Stimulated activated CD4-positive, alpha-beta T cell treated with anti-CD3 and anti-CD28 coated beads, Interleukin-15, amount 100 ng/mL, for 1 hour (primary cell): ENCODE results near the gene ME2.
"Not testable (repeated sequence)": the region's sequence is repeated elsewhere in the genome, so short reads cannot be mapped to it uniquely, and the experiment has no call there.

Experiments used
- DNase-seq, 2 donors: peaks; one replicate each; pipeline ENCODE4 v3.0.0-alpha.2; 2020; ENCODE audit warnings: low read depth in 1 of 2, low spot score in 1 of 2

ME2 gene

DNA sequence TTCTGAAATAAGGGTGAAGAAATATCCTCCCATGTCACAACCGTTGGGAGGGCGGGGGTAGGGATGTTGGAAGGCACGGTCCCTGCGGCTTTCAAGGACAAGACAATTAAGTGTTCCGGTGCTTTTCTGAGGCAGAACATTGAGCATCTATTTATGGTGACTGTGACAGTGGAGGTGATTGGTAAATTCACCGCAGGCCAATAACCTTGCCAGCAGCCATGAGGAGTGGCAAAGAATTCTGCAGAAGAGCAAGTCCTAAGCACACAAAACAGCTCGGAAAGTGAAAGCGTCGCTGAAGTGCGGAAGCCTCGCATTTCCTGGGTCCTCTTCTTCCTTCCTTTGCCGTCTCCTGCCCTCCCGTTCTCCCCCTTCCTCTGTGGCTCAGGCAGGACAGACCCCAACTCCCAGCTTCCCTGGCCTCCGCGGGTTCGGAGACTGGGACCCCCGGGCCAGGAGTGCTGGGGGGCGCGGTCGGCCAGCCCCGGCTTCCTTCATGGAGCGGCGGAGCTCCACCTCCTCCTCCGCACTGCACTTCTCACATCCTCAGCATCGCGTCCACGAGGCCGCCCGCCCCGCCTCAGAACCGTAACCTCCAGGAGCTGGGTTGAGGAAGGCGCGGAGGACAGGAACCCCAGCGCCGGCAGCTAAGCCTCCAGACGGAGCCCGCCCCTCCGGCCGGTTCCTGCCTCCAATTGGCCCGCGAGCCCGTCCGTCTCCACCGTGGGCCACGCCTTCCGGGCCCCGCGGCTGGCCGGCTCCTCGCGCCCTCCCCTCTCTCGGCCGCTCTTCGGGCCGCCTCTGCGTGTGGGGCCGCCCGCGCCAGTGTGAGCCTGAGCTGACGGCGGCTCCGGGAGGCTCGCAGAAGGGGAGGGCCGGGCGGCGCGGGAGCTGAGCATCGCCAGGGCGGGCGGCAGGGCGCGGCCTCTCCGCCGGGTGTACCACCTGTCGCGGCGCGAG is at the start of gene ME2:
ME2 (plus strand) TSS at position 774 of the 957 bp plus-strand sequence. CDS start 16,703 bp downstream, outside the sequence.
- DNase-seq: peak; percentile 84 to 94

- no peak for DNase-seq
Observed at GRCh38 chr18:50829644-50830043, 49.3 kb upstream of the ME2 start.

DNA sequence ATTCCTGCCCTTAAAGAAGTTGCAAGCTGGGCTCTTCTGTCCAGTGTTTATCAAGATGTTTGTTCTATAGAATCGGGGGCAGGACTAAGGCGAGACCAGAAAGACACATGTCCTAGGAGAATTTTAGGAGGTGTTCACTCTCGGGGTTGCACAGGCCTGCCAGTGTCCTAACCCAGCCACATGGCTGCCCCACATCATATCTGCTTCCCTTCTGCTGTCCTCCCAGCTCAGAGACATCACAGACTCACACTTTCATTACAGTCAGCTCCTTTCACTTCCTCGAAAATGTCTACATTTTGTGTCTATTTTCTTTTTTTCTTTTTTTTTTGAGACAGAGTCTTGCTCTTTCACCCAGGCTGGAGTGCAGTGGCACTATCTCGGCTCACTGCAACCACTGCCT is 48.4 kb upstream of the ME2 start:
- DNase-seq: no peak

DNA sequence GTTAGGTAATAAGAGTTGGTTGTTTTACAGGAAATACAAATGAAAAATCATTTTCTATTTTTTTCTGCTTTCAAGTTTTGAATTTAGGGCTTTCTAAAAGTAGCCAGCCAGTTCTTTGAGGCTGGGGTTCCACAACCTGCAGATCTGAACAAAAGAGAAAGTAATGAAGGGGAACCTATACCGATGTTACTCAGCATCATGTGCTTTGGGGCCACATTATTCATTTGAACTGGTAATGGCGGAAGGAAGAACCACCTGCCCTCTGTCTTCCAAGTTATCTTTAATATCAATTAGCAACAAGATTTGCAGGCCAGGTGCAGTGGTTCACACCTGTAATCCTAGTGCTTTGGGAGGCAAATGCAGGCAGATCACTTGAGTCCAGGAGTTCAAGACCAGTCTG is 46.2 kb upstream of the ME2 start:
- DNase-seq: no peak

DNA sequence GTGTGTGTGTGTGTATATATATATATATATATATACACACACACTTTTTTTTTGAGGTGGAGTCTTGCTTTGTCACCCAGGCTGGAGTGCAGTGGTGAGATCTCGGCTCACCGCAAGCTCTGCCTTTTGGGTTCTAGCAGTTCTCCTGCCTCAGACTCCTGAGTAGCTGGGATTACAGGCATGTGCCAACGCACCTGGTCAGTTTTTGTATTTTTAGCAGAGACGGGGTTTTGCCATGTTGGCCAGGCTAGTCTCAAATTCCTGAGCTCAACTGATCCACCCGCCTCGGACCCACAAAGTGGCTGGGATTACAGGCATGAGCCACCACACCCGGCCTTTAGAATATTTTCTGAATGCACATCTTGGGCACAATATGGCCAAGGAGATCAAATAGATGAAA is 45.4 kb upstream of the ME2 start:
- not testable (repeated sequence) for DNase-seq

DNA sequence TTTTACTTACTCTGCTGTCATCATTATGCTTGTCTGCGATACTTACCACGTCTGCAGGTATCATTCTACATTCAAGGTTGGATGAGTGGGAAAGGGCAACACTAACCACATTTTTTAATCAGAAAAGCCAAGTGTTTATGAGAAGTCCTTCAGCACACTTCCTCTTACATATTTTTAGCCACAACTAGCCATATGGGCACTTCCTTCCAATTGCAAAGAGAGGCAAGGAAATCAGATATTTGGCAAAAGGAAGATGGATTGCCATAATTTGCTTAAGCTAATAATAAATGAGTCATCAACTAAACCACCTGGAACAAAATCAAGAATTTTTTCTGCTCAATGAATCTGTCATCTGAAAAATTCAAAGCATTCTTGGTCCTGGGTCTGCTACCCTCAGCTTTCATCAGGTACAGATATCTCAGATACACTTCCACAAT is 42.4 kb upstream of the ME2 start:
- DNase-seq: no peak

DNA sequence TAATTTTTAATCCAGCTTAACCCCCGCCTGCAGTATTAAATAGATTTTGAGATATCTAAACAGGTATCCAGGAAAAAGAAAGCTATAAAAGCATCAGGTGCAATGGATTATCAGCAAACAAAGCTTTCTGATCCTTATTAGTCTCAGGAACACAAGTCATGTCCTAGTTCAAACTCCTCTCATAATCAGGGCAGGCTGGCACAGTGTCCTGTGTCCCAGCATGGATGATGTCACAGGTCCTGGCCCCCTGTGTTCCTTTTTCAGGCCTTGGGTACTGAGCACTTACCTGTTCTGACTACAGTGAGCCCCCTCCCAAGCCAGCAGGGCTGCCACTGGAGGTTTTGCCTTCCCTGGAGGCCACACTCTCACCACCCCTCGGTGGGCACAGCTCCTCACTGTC is 39.6 kb upstream of the ME2 start:
- no peak for DNase-seq

DNA sequence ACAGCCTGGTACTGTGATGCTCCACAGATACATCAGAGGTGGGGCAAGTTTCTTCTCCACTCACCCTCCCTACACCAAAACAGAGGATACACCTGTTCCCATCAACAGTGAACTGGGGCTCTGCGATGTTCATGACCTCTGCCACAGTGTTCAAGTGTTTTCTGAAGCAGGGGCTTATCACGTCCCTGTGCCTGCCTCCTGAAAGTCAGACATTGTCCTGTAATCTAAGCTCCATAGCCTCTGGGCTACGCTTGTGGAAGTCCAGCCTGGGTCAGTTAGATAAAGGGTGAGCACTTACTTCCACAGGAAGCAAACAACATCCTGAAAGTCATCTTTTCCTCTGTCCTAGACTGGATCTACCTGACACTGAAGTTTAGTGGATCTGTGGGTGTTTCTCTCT is 38.9 kb upstream of the ME2 start:
- no peak for DNase-seq

GRCh38 chr18:50842846-50843245 is 36.1 kb upstream of the ME2 start:
- DNase-seq: no peak

GRCh38 chr18:50844554-50844953 is 34.4 kb upstream of the ME2 start:
- DNase-seq: no peak

- no peak for DNase-seq
Observed at GRCh38 chr18:50844960-50845359, 34.0 kb upstream of the ME2 start.

DNA sequence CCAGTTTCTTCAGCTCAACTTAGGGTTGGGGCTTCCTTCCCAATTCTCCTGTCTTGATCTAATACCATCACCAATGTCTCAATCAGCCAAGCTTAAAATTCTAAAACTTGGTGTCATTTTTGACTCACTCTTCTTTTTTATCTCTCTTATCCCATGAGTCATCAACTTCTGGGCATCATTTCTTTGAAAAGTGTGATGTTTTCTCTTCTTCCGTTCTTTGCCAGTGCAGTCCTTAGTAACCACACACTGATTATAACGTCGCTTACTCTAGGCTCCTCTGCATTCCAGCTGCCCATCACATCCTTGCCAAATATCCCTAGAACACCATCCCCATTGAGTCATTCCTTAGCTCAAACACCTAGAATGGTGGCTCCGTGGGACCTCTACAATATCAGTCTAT is 31.7 kb upstream of the ME2 start:
- no peak for DNase-seq

DNA sequence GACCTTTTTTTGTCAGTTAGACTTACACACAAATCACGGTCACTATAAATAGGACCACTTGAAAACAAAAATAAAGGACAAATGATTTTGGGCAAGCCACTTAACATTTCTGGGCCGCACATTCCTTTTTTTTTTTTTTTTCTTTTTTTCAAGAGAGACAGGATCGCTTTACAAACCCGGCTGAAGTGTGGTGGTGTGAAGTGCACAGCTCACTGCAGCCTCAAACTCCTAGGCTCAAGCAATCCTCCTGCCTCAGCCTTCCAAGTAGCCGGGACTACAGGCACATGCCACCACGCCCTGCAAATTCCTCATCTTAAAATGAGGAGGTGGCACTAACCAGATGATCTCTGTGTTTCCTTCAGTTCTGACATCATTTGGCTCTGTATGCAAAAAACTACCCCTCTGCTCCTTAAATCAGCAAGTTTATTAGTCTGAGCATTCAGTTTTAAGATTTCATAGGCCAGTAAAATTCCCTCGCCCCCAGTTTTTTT is 30.8 kb upstream of the ME2 start:
- no peak for DNase-seq

GRCh38 chr18:50848991-50849390 is 29.9 kb upstream of the ME2 start:
- no peak for DNase-seq

DNA sequence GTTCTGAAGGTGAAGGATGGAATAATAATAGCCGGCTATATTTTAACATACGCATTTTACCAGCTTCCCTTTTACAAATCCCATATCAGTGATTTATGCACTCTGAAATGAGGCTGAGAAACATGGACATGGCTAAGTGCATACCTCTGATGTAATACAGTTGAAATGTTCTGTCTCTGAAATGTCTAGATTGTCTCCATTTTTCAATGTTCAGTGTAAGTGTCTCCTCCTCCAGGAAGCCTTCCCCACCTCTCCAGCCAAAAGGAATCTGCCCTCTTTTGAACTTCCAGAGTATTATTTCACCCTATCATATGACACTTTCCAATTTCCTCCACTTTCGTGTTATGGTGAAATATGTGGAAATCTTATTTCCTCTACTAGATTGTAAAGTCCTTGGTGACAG is 29.5 kb upstream of the ME2 start:
- no peak for DNase-seq

GRCh38 chr18:50850307-50851065 is 28.4 kb upstream of the ME2 start:
- DNase-seq: no peak

- no peak for DNase-seq
Observed at GRCh38 chr18:50853863-50854271, 25.1 kb upstream of the ME2 start.

DNA sequence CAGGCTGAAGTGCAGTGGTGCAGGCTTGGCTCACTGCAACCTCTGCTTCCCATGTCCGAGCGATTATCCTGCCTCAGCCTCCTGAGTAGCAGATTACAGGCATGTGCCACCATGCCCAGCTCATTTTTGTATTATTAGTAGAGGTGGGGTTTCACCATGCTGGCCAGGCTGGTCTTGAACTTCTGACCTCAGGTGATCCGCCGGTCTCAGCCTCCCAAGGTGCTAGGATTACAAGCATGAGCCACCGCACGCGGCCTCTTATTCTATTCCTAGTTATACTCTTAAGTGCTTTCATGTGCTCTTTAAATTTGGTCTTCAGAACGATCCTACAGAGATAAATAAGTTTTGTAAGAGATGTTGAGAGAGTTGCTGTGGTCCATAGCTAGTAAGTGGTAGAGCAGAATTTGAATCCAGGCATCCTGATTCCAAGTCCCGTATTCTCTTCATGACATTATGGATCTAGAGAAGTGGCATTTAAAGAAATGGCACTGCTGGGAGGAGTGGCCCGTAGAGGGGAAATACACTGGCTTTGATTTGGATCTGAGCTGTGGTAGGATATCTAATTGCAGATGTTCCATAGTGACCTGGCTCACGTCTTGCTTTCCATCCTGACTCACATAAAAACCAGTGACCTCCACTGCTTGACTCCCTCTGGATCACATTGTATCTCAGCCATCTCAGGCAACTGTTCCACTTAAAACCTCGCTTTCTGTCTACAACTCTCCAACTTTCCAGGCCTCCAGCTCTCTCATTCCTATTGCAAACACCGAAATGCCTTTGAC is 22.8 kb upstream of the ME2 start:
- no peak for DNase-seq

GRCh38 chr18:50857166-50857565 is 21.8 kb upstream of the ME2 start:
- DNase-seq: not testable (repeated sequence)

DNA sequence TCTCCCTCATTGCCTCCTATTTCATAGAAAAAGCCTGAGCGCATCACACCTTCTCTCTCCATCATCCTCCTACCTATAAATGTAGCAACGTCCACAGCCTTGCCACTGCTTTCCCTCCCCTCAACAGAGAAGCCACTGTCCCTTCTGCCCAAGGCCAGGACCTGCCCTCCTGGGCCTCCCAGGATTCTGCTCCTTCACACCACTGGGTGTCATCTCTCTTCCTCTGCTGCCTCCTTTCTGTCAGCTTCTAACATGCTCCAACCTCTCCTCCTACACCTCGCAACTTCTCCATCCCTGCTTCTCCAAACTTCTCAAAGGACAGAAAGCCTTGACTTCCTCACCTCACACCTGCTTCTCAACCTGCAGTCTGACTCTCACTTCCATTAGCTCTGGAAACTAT is 21.2 kb upstream of the ME2 start:
- no peak for DNase-seq
